HG02759 (cell line): Measurements from ENCODE around the gene MOV10.

ENCODE experiments used
- ATAC-seq: cut with Tn5 transposase; IDR thresholded peaks from one replicate; pipeline ENCODE4 v1.9.1; 2021; ENCODE audit warnings: mild to moderate bottlenecking, moderate library complexity; ENCODE audit not compliant: unreplicated experiment

The MOV10 gene

GRCh38 chr1:112698366-112699310 lies 24.2 kb downstream of the MOV10 start:
- no peak for ATAC-seq

- ATAC-seq, result no peak
Observed at GRCh38 chr1:112699425-112700144, 25.1 kb downstream of the MOV10 start.

DNA sequence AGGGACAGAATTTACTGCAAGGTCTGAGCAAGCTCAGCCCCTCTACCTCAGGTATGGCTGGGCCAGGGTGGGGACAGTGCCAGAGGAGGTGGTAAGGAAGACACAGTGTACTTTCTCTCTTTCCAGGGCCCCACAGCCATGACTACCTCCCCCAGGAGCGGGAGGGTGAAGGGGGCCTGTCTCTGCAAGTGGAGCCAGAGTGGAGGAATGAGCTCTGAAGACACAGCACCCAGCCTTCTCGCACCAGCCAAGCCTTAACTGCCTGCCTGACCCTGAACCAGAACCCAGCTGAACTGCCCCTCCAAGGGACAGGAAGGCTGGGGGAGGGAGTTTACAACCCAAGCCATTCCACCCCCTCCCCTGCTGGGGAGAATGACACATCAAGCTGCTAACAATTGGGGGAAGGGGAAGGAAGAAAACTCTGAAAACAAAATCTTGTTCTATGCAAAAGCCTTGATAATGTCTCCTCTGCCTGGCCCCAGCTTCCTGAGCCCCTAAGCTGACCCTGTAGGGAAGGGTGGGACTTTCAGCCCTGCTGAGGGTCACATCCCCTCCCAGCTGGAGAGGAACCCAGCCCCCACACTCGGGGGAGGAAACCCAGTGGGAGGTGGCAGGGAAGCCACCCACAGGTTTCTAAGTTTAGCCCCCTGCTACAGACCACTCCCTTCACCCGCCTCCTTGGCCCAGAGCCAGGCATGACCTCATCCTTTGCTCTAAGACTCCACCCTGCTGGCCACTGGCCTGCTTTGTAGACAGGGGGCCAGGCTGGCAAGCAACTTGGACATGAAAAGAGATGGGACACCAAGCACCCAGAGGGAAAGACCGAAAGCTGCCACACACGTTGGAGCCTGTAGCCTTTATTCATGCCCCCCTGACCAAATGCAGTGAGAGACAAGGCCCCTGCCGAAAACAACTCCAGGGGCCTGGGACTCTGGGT lies 26.1 kb downstream of the MOV10 start:
- peak; percentile 54 for ATAC-seq

GRCh38 chr1:112701227-112702066 lies 27.0 kb downstream of the MOV10 start:
- no peak for ATAC-seq

GRCh38 chr1:112702067-112702395 lies 27.6 kb downstream of the MOV10 start:
- ATAC-seq, result no peak

- ATAC-seq, result no peak
Observed at GRCh38 chr1:112702420-112703261, 28.2 kb downstream of the MOV10 start.

DNA sequence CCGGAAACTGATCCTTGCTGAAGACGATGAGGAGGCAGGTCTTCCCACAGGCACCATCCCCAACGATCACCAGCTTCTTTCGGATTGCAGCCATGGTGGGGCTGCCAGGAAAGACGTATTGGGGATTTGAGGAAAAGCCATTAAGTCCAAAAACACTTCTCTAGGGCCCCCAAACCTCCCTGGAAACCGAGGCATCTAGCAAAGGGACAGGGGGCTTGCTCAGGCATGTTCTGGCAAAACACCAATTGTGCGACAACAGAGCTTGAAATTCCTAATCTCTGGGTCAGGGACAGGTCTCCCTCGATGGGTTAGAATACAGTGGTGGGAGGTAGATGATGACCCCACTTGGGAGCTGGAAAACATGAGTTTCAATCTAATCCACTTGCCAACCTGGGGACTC lies 29.2 kb downstream of the MOV10 start:
- no peak for ATAC-seq

DNA sequence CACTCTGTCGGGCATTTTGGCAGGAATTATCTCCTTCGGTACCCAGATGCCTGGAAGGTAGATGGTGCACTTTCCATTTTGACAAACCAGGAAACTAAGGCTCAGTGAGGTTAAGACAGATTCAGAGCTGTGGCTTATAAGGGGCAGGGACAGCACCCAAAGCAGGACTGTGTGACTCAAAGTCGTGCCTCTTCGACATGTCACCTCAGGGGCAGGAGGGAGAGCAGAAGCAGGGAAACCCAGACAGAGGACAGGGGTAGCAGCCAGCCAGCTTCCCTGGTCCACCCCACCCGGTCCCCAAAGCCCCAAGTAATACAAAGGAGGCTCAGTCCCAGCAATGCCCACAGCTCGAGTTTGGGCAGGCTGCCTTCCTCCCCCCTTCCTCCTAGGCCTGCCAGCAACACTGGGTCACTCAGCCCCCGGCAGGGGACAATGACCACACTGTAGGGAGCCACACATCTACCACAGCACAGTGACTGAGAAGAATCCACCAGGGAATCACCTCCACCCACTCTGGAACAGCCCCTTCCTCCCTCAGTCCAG lies 30.0 kb downstream of the MOV10 start:
- no peak for ATAC-seq

DNA sequence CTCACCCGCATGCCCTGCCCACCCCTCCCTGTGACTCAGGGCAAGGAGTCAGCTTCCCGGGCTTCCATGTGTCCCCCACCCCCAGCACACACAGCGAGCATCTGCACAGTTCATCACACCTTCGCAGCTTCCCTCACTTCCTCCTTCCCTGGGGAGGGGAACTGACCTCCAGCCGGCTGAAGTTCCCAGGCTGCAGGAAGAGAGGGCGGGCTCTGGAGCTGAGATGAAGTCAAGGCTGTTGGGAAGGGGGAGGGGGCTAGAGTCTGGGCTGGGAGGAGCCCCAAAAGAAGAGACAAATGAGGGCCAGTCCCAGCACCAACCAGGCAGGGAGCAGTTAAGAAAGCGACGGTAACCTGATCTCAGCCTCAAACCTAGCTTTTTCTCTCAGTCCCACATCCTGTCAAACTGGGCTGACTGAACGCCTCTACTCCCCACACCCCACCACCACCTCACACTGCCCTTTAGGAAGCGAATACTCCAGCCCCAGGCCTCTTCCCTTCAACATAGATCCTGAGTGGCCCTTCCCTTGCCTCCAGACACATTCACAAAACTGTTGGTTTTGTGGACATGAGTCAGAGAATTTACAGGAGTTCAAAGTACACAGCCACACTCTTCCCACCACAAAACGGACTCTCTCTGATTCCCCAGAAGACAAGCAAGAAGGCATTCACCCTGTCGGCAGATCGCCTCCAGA lies 30.6 kb downstream of the MOV10 start:
- ATAC-seq, result peak; percentile 47

DNA sequence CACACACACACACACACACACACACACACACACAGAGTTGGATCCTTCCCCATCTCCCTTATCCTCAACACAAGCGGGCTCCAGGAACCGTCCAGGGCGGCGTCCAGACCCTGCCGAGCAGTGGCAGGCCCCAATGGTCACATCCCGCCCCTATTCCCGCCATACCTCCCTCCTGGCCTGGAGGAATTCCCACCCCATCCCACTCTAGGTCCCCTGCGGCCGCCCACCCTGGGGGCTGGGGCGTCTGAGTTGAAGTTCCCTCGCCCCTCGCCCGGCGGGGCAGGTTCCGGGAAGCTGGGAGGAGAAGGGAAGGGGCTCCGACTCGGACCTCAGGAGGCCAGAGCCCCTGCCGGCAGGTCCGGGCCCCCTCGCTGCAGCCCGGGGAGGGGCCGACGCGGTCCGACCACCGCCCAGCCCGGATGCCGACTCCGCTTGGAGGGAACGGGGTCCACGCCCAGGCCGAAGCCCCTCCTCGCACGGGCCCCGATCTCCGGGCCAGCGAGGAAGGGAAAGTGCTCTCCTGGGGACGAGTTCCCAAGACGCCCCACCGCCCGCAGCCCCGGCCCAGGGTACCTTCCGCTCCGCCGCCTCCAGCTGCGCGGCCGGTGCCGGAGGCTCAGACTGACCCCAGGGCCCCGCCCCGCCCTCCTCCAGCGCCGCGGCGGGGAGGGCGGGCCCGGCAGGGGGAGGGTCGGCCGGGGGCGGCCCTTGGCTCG lies 32.2 kb downstream of the MOV10 start, which contains the start of gene RHOC:
TSS of gene RHOC (minus strand) at position 623 of the 716 bp plus-strand sequence. CDS start 3,328 bp downstream, outside the sequence.
- ATAC-seq, result peak; percentile 83

DNA sequence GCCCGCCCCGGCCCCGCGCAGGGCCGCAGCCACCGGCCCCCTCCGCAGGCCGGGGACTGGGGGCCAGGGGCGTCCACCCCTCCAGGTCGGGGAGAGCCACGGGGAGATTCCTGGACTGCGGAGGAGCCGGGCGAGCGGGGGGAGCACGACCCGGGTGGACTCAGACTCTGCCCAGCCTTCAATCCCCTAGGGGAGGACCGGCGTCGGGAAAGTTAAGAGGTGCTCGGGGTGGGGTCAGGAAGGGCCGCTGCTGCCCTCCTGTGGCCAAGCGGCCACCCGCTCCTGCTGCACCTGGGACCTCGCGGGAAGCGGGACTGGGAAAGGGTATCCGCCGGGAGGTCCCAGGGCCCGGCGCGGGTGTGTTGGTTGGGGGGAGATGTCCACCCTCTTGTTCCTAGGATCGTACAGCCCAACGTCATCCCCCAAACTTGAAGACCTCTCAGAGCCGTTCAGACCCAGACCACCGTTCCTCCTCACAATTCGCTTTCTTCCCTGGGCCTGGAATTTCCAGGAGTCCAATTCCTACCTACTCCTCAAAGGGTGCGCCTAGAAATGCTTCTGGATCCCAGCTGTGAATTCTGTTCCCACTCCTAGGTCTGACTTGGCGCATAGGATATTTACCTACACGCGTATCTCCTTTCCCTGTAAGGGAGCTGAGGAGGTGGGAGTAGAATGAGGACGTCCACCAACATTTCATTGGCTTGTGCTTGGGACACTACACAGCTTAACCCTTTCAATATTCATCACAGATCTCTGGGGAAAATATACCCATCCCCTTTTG lies 33.0 kb downstream of the MOV10 start:
- peak; percentile 74 for ATAC-seq

- ATAC-seq, result no peak
Observed at GRCh38 chr1:112708002-112708448, 33.6 kb downstream of the MOV10 start.

DNA sequence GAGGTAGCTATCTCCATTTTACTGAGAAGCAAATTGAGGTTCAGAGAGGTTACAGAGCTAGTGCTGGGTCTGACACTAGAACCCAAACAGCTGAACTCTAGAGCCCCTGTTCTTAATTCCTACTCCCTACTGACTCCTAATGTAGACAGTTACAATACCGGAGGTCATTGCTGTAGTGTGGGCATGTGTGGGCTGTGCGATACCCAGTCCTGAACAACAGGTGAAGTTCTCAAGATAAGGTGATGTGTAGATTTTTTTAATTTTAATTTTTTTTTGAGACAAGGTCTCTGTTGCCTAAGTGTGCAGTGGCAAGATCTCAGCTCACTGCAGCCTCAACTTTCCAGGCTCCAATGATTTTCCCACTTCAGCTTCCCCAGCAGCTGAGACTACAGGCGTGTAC lies 34.0 kb downstream of the MOV10 start:
- ATAC-seq, result no peak

- ATAC-seq, result no peak
Observed at GRCh38 chr1:112710159-112710558, 35.7 kb downstream of the MOV10 start.

GRCh38 chr1:112710586-112710985 lies 36.1 kb downstream of the MOV10 start:
- ATAC-seq, result no peak

DNA sequence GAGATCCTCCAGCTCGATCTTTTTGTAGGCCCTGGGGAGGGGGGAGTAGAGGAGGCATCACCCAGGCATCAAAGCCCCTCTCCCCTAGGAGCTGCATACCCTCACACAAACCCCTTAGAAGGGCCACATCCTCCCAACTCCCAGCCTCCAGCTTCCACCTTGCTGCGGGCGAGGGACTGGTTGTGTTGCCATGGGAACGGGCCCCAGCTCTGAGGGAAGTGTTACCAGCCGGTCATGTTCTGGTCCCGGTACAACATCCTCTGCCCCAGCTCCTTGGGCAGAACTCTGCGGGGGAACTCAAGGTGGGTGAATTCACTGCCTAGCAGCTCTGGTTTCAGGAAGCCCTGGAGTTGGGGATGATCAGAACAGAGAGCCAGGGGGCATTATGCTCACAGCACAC lies 36.6 kb downstream of the MOV10 start:
- ATAC-seq, result no peak

- no peak for ATAC-seq
Observed at GRCh38 chr1:112711670-112712069, 37.2 kb downstream of the MOV10 start.
